GM19372 (cell line): ENCODE data around the gene AMOT.

ENCODE experiments used
- ATAC-seq: cut with Tn5 transposase; IDR thresholded peaks from one replicate; pipeline ENCODE4 v1.9.1; 2021; ENCODE audit warnings: mild to moderate bottlenecking, low read depth, moderate library complexity; ENCODE audit not compliant: unreplicated experiment

AMOT gene

GRCh38 chrX:112841820-112842157, 1.2 kb upstream of the AMOT start:
- ATAC-seq = no peak

- peak; percentile 93 for ATAC-seq
These were observed 636 bp upstream of the AMOT start for GRCh38 chrX:112841114-112841819.

DNA sequence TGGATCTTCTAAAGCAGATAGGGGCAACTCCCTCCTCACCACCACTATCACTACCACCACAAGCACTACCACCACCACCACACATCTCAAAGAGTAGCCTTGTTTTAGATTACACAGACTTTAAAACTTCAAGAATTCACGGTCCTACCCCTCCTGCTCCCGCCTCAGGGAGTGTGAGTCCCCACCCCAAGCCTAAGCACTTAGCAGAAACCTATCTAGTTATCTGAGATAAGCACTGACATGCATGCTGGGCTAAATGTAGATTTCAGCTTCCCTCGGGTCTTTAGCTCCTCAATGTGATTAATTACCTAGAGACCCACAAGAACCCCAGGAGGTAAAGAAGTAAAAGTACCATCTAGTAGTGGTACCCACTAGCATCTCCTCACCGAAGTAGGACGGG, 775 bp downstream of the AMOT start:
- ATAC-seq = no peak

DNA sequence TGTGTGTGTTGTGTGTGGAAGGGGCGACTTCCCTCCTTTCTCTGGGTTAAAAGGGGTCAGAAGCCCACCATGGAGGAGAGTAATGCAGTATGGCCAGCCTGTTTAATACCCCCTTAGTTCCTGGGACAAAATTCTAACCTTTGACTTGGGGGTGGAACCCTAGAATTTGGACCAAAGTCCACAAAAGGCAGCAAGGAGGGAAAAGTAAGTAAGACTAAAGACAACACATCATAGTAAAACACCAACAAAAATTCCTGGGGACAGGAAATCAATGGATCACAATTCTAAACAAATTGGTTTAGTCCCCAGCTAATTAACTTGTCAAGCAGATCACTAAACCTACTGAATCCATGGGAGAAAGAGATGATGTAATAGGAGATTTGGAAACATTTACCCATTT, 3.1 kb downstream of the AMOT start:
- no peak for ATAC-seq

GRCh38 chrX:112835019-112835418, 5.6 kb downstream of the AMOT start:
- ATAC-seq = no peak

DNA sequence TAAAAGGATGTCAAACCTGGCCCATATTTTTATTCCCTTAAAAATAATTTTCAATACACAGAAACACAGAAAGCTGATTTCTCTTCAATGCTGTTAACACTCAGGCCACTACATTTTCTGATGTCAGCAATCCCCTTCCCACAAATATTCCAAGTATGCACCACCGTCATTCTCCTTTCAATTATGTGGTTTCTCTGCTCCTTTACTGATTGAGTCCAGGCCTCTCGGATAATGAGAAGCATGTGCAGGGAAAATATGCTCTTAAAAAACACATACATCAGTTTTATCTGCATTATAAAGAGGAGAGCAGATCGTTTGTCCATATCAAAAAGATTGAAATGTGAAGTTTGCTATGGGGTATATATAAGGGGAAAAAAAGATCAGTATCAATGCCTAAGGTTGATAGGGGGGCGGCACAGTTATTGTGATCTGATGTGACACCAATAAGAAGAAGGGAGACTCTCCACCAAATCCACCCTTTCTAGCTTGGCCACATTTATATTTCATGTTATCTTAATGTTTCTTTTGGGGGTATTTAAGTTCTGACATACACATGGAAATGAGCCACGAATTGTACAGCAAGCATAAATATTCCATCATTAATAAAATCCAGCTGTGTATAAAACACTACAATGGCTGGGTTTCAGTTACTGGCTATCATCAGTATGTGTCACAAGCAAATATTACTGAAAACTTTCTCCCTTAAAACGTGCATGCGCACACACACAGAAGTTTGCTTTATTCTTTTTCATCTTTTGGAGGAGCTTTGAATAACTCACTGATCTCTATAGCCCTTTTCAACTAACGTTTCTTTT, 6.4 kb downstream of the AMOT start:
- no peak for ATAC-seq

DNA sequence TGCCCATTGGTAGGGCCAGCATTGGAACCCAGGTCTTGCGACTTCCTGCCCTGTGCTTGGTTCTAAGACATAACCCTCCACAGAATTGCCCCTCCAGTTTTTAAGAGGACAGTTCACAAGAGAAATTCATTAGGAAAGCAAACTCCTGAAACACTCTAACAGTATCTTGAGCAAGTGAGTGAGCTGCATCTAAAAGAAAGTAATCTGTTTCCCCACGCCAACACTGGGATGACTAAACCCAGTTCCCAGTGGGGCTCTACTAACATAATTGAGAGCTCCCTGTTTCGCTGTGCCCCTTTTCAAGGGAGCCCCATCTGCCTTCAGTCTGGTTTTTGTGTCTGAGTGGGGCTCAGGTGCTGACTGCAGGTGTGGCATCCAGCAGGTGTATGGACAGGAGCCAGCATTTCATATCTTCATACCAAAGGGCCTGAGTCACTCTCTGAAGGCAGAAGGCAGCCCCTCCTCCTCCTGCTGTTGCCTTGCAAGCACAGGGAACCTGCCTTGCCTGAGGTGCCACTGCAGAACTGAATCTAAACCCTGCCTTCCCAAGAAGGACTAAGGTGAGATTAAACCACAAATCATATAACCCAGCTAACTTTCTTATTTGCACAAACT, 8.0 kb downstream of the AMOT start:
- no peak for ATAC-seq

- no peak for ATAC-seq
These were observed 10.1 kb downstream of the AMOT start for GRCh38 chrX:112830540-112830939.

DNA sequence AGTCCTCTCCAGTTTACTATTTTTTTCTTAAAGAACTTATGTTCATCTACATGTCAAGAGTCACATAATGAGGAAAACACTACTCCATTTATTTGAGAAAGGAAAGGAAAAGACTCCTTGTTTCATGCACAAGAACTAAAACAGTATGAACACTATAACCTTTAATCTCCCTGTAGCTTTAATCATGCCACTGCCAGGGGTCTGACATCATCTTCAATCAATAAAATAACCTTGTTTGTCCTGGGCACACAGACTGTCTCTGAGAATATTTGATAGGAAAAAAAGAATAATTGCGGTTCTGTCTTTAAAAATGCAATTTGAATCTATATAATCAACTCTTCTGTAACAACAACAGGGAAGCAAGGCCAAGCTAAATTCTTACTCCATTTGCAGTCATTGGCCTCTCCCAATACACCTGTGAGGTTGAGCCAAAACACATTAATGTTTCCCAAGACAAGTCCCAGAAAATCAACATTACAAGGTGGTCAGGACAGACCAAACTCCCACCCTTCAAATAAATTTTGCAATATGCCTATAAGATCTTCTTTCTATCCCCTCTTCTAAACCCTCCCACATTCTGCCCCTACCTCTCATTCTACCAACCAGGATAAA, 13.2 kb downstream of the AMOT start:
- ATAC-seq = no peak

DNA sequence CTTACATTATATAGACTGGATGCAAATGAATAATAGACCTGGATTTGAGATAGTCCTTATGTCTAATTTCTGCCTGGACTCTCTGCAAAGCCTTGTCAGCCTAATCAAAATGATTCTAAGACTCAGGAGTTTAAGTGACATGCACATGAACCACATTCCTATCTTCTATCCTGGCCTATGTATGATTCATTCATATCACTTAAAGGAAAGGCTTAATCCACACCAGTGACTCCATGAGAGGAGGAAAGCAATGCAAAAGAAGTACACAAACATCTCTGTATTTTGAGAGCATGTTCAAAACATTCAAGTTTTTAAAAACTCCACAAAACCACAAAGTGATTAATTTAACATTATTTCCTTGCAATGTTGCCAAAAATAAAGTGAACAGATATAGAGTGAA, 14.6 kb downstream of the AMOT start:
- ATAC-seq = no peak

DNA sequence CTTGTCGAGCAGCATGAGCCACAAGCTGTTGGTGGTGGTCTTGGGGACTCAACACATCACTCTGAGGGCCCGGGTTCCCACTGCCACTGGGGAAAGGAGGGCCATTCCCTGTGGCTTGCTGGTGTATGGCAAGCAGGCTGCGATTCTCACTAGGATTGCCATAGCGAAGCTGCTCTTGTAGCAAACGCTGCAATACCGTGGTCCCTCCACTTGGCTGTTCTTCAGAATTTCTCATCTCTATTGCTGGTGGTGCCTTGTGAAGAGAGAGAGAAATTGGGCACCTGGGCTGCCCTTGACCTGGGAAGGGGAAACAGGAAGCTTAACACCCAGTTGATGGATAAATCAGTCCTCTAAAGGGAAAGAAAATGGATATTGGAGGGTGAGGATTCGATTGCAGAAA, 17.7 kb downstream of the AMOT start:
- ATAC-seq = no peak

GRCh38 chrX:112820364-112821268, 20.0 kb downstream of the AMOT start:
- ATAC-seq = no peak

DNA sequence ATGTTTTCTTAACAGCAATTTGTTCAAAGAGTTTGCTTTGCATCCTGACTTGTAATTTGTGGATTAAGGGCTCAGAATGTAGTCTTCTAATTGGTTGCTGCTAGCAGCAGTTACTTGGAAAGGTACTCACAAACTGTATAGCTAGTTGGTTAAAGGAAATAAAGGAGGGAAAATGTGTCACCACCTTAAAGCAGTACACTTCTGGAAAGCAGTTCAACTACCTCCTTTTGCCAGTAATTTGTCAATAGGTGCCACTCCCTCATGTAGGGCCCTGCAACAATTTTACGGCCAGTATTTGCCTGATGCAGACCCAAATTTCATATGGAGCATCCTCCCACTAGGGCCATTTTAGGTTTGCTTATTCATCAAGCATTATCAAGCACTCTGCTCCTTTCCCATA, 20.8 kb downstream of the AMOT start:
- no peak for ATAC-seq

DNA sequence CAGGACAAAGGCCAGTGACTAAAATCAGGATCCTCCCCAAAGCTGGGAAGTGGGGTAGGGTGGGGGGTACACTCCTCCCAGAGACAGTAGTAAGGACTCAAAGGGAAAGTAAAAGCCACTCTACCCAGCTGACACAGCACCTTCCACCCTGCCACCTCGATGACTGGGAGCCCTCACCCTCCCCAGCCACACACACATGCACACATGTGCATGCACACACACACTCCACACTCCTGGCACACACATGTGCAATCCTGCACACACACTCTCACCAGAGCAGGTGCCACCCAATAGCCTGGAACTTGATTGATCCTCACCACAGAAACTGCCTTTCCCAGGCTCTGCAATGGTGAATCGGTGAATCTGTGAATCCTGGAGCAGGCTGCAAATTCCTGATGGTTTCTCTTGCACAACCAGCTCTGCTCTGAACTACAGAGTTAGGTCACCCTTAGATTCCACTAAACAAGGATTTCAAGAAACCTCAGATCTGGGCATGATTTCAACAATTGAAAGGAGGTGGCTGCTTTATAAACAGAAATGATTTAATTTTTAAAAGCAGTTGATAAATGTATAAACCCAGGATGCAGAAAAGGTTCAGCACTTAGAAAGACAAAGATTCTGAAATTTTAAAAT, 21.5 kb downstream of the AMOT start:
- ATAC-seq = no peak

DNA sequence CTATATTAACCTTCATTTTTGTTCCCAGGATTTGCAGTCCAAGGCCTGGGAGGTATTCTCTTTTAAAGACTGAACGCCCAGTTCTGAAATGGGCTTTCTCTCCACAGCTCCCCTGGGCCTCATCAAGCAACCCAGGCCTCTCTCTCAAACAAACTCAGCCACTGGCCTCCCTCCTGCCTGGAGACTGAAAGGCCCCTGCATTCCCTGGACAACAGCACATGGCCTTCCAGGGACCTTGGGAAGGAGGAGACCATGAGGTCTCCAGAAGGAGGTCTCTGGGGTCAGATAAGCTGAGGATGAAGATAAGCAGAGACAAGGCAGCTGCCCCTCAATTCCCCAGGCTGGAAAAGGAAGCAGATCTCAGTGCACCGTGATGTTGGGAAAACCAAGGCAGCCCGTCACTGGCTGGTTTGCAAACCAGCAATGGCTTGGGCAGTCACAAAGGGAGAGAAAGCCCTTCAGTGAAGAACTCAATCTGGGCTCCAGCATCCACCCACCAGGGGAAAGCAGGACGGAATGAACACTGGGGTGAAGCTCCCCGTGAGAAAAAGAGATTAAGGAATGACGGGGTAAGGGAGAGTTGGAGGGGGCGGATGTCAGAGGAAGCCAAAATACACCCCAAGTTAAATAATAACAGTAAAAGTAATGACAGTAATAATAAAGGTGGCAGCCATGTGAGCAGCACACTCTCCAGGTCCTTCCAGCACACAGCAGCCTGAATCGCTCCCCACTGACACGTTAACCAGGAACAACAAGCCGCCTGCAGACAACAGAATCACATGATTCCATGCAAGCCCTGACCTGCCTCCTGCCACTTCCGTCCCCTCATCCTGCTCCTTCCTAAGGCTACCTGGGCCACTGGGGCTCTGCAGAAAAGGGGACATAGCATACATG, 22.3 kb downstream of the AMOT start:
- ATAC-seq = no peak

DNA sequence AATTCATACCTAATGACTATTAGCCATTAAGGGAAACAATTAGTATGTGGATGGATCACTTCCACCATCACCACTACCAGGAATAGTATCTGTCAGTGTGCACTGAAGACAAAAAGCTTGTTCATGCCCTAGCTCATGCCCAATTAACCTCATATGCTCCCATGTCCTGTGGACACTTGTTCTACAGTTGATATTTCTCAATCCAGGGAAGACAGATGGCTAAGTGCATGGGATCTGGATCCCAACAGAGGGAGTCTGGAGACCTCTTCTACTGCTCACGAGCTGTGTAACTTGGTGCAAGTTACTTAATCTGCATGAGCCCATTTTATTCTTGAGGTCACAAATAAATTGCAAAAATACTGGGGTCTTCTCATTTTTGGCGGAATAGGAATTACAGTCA, 23.7 kb downstream of the AMOT start:
- ATAC-seq = no peak

DNA sequence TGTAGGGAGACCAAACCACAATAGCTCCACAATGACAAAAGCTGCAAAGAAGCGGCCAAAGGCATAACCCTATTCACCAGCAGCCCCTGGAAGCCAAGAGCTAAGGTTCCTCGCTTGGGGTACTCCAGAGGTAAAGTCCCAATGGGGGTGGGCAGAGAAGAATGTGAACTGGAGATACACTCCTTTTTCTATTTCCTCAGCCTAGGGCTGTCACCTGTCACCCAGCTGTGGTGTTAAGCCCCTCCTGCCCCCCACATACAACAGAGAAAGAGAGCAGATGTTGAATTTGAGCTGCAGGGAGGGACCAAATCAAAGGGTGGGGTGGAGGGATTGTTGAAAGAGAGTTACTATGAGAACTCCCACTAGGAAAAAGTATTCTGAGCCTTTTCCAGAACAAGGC, 26.1 kb downstream of the AMOT start:
- no peak for ATAC-seq

DNA sequence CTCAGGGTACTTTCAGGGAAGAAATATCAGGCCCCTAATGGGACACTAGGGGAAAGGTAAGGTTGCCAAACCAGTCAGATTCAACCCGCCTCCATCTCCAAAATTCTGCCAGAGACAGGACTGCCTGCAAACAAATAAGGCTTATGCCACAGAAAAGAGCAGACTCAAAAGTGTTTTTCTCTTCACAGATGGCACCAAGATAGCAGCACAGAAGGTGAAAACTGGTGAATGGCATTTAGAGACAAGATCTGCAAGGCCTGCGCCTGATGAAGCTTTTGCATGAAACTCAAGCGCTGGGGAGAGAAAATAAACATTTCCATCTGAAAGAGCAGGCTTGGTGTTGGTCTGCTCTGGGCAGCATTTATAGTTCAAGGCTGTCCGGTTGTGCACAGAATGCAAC, 27.9 kb downstream of the AMOT start:
- ATAC-seq = no peak

- no peak for ATAC-seq
These were observed 31.9 kb downstream of the AMOT start for GRCh38 chrX:112808651-112809195.
